Bone marrow (tissue), 2 donors: ENCODE measurements around the gene PRR12.
A peak's percentile ranks its signal among the peaks of the same experiment; 100 is the strongest.

ENCODE experiments used
- DNase-seq, 2 donors: peaks; one replicate each; lab custom pipeline; 2025; lab: John Stamatoyannopoulos, UW

The PRR12 gene, protein sequence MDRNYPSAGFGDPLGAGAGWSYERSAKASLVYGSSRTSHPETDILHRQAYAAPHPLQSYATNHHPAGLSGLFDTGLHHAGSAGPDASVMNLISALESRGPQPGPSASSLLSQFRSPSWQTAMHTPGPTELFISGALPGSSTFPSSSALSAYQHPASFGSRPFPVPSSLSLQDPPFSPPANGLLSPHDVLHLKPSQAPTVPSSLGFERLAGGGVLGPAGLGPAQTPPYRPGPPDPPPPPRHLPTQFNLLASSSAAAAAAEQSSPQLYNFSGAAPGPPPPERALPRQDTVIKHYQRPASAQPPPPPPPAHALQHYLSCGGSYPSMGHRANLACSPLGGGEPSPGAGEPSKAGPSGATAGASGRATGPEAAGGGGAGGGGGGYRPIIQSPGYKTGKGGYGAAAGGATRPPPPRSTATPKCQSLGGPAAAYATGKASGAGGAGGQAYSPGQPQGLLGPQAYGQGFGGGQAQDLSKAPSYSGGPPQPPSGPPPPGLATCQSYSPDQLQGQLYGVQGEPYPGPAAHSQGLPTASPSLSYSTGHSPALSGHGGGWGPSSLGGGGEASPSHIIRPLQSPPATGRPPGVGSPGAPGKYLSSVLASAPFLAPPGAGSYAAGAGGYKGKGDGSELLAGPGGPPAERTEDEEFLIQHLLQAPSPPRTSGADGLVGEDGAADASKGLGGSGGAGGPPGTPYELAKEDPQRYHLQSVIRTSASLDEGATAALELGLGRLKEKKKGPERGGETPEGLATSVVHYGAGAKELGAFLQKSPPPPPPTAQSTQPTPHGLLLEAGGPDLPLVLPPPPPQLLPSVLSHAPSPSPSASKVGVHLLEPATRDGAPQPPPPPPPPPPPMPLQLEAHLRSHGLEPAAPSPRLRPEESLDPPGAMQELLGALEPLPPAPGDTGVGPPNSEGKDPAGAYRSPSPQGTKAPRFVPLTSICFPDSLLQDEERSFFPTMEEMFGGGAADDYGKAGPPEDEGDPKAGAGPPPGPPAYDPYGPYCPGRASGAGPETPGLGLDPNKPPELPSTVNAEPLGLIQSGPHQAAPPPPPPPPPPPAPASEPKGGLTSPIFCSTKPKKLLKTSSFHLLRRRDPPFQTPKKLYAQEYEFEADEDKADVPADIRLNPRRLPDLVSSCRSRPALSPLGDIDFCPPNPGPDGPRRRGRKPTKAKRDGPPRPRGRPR (N-terminal part only)

DNA sequence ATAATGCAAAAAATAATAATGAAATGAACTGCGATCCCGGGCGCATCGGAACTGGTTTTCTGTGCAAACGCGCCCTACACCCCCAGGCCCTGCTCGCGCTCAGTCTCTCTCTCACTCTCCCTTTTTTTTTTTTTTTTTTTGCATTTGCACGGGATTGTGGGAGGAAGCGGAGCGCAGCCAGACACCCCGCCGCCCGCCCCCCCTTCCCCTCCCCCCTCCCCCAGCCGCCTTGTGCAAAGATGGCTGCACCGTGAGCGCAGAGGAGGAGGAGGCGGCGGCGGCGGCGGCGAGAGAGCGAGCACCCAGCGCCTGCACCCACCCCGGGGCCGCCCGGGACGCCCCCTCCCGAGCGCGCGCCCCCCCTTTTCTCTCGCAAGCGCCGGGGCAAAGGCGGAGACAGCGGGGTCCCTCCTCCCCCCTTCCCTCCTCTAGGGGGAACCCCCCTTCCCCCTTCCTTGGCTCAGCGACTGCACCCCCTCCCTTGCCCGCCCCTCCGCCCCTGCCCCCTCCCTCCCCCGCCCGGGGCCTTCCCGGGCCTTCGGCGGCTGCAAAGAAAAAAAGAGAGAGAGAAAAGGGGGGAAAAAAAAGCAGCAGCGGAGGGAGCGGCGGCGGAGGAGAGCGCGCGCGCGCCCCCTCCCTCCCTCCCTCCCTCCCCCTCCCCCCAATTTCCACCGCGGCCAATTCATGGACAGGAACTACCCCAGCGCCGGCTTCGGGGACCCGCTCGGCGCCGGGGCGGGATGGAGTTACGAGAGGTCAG is at the start of gene PRR12:
PRR12 (plus strand) TSS at position 212 of the 760 bp plus-strand sequence; CDS start at position 685, 473 bp downstream.
- peak; percentile 50 to 62 for DNase-seq

DNA sequence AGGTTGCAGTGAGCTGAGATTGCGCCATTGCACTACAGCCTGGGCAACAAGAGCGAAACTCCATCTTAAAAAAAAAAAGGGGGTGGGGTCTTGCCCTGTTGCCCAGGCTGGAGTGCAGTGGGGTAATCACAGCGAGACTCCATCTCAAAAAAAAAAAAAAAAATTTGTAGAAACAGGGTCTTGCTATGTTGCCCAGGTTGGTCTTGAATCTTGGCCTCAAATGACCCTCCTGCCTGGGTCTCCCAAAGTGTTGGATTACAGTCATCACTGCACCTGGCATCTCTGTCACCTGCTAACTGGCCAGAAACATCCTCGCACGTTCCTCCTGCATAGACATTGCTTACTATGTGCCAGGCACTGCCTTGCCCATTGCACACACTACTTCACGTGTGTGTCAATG is 49.1 kb upstream of the PRR12 start:
- no peak for DNase-seq

DNA sequence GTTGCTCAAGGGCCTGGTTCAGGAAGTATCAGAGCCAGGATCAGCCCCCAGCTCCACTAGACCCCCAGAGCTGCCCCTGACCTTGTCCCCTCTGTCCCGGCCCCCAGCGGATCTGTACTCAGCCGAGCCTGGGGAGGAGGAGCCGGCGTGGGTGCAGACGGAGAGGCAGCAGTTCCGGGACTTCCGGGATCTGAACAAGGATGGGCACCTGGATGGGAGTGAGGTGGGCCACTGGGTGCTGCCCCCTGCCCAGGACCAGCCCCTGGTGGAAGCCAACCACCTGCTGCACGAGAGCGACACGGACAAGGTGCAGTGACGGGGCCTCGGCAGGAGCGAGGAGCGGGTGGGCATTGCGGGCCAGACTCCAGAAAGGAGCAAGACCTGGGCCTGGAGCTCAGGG is 48.5 kb upstream of the PRR12 start:
- DNase-seq = no peak

DNA sequence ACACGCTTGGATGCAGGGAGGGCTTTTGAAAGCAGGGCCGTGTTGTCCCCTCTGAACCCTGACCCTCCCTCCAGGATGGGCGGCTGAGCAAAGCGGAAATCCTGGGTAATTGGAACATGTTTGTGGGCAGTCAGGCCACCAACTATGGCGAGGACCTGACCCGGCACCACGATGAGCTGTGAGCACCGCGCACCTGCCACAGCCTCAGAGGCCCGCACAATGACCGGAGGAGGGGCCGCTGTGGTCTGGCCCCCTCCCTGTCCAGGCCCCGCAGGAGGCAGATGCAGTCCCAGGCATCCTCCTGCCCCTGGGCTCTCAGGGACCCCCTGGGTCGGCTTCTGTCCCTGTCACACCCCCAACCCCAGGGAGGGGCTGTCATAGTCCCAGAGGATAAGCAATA is 48.0 kb upstream of the PRR12 start:
- no peak for DNase-seq

DNA sequence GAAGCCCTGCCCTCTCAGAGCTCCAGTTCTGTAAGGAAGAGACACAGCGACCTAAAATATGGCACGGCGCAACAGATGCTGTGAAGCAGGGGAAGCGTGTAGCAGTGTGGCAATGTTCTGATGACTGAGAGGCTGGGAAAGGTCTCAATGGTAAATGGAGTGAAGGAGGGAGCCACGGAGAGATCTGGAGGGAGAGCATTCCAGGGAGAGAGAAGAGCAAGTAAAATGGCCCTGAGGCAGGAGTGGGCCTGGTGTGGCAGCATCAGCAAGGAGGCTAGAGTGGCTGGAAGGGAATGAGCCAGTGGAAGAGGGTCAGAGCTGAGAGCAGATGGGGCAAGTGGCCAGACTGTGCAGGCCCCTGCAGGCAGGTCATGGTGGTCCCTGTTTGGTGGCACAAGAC is 46.8 kb upstream of the PRR12 start:
- no peak for DNase-seq

DNA sequence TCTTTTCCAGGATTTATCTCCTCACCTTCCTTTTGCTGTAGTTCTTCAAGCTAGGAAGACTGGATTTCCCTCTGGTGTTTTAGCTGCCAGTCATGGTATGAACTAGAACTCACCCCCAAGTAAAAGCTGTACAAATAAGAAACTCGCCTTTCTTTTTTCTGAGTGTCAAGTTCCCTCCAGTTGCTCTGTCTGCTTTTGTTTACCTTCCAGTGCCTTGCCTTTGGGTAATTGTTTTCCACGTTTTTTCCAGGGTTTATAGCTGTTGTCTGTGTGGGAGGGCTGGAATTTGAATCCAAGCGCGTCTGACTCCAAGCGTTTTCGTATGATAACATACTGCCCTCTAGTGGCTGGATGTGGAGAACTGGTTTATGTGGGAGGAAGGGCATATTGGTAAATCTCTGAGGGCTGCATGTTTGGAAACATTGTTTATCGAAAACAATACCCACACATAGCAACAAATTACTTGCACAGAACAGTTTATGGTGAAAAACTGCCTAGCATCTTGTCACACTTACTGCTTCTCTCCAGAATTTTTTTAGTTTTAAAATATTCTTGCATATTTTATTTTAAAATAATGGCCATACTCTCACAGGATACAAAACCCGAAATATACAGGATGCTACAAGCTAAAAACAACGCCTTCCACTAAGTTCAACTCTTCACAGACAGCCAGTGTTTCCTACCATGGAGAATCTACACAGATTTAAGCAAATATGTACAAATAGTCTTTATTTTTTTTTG is 44.0 kb upstream of the PRR12 start:
- peak; percentile 14 to 67 for DNase-seq

DNA sequence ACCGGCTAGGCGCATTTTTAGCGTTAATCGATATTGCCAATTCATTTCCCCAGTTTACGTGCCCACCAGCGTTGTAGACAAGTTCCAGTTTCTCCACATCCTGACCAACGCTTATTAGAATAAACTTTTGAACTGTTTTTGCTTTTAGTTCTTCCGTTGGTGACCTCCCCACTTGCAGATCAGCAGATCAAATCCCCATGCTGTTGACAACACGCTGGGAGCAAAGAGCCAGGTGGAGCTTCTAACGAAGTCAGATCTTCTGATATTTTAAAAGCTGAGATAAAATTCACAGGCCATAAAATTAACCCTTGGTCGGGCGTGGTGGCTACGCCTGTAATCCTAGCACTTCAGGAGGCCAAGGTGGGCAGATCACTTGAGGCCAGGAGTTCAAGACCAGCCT is 41.9 kb upstream of the PRR12 start:
- DNase-seq = no peak

DNA sequence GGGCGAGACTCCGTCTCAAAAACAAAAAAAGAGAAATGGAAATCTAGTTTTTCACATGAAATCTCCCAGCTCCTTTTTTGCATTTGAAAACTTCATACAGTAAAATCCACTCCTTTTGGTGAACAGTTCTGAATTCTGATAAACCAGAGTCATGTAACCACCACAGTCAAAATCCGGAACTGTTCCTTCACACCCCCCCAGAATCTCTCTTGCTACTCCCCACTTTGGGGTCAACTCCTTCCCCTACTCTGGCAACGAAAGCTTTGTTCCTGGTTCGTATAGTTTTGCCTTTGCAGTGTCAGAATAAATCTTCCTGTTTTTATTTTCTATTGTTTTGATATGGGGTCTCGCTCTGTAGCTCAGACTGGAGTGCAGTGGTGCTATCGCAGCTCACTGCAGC is 39.5 kb upstream of the PRR12 start:
- DNase-seq = no peak

DNA sequence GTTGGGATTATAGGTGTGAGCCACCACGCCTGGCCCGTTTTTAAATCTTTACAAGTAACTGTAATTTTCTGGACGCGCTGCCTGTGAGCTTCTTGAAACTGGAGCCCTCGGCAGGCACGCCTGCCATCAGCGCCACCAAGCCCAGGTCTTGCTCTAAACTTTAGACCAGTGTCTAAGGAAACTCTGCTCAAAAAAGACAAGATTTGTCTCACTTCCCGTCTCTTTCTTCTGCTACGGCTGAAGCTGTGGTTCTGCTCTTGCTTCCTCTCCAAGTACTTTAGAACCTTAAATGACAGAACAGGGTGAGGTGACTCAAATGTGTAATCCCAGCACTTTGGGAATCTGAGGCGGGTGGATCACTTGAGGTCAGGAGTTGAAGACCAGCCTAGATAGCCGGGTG is 38.2 kb upstream of the PRR12 start:
- no peak for DNase-seq

DNA sequence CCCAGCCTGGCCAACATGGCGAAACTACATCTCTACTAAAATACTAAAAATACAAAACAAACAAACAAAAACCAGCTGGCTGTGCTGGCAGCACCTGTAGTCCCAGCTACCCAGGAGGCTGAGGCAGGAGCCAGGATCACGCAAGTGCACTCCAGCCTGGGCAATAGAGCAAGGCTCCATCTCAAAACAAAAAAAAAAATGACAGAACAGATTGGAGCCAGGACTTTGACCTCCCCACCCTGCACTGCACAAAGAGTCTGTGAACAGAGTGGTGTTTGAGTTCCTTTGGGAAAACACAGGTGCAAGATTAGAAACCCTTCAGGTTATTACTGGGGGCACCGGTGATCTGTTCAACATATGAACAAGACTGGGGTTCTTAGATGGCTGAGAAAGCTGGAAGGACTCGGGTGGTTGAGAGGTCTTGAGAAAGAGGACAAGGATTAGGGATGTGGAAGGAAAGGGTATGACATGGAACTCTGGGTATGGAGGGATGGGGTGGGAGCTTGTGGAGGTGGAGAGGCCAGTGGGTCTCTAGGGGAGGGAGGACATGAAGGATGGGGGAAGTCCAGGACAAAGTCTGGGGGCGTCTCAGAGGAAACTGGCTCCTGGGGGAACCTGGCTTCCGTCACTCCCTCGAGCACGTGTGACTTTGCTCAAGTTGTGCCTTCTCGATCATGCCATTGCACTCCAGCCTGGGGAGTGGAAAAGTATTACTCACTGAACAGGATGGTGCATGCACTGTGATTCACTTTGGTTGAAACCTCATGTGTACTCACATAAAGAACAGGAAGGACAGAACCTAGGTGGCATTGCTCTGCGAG is 37.3 kb upstream of the PRR12 start:
- no peak for DNase-seq

DNA sequence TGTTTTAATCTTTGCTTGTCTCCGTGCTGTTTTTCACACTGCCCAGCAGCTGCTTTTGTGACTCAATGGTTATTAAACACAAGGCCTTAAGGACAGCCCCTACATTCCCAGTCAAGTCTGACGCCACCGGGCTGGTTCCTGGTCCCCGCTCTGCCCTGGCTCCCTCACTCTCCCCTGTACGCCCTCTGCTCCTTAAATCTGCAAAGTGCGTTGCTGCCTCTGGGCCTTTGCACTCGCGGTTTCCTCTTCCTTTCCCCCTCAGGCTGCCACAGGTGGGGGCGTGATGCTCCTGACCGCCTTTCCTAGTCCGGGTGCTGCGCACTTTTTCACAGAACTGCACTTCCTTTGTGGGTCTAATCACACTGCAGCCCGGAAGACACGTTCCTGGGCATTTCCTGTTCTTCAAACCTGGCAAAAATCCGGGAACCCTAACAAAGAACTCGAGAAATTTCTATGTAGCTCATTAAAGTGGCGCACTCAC is 36.2 kb upstream of the PRR12 start:
- no peak for DNase-seq

DNA sequence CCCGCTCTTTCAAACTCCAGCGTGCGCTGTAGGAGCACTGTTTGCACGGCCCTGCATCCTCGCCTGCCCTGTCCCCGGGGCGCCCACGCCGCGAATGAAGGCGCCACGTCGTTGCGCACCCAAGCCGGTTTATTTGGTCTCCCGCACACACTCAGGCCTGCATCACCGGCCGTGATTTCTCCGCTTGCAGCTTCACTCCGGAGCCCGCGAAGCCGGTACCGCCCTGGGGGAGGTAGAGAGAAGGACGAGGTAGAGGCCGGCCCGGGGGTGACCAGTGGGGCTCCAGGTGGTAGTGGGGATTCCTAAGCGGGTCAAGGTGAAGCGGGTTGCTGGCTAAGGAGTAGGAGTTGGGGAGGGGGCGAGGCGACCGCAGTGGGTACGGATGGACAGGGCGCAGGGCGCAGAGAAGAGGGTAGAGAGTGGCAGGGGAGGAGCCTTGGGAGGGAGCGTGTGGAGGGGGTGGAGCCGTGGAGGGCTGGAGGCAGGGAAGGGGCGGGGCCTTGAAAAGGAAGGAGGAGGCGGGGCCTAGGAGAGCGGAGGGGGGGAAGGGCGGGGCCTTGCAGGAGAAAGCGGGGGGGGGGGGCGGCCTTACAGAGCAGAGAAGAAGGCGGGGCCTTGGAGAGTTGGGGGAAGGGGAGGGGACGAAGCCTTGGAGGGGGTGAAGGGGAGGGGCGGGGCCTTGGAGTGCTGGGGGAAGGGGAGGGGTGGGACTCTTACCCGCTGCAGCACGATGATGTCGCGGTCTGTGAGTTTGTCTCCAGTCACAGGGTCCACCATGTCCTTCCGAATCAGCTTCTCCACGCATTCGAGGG is 35.2 kb upstream of the PRR12 start:
- DNase-seq = no peak

DNA sequence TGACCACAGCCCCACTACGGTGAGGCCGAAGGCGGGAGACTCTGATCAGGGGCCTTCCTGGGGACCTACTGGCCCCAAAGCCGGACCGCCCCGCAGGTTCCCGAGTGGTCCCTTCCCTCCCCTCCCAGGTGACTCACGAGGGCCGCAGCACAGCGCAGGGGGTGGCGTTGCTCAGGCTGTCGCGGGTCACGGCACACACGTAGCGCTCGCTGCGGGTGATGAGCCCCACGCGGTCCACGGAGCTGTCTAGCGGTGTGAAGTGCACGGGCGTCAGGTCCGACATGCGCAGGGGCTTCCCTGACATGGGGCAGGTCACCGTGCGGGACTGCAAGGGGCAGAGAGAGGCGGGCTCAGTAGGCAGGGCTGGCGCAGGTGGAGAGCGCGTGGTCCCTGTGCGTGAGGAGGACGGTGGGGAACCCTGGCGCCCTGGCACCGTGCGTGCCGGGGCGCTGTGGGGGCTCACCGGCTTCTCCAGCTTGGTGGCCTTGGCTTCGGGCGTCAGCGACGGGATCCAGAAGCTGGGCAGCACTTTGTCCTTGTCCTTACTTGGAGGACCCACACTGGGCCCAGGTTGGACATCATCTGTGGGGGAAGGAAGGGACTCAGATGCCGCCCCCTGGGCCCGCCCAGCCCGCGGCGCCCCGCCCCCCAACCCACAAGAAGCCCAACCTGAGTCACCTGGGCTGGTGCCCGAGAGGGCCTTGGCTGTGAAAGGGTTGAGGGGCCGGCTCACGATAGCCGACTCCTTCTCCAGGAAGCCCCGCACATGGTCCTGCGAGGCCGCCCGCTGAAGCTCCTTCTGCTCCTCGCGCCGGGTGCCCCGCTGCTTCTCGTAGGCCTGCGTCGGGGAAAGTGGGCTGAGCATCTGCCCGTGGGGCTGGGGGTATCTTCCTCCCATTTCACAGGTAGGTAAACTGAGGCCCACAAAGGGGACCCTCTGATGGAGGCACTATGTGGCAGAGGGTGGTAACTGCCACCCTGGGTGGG is 34.3 kb upstream of the PRR12 start:
- DNase-seq = no peak

DNA sequence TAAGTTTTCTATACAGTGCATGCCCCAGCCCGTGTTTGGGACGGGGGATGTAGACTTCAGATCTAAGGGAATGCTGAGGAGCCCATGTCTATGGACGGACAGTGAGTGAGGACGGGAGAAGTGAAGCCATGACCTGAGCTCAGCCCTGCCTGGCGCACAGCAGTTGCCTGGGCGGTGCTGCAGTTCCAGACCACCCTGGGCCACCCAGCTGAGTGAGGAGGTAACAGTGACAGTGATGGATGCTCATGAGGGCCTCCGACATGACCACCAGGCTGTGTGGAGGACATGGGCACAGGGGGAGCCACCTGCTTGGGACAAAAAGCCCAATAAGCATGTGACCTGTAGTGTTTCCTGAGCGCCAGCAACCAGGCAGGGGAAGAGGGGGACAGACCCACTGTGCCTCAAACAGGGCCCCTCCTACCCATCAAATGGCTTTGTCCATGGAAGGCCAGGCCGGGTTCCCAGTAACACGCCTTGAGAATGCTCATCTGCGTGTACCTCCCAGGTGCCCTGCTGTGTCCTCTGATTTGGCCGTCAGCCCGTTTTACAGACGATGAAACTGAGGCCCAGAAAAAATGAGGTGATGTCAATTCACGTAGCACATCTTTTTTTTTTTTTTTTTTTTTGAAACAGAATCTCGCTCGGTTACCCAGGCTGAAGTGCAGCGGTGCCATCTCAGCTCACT is 33.2 kb upstream of the PRR12 start:
- DNase-seq = no peak

DNA sequence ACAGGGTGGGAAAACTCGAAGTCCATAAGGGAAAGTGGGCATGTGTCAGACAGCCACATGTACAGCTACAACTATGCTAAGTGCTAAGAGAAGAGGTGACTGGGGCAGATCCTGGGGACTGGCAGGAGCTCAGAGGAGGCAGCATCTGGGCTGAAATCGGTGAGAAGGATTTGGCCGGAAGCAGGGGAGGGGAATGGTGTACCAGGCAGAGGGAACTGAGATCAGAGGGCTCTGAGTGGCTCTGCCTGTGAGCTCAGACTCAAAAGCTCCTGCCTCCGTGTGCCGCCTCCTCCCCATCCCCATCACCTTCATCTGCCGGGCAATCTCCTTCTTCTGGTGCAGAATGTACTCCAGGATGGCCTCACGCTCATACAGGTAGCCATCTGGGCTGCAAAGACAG is 32.4 kb upstream of the PRR12 start:
- no peak for DNase-seq

DNA sequence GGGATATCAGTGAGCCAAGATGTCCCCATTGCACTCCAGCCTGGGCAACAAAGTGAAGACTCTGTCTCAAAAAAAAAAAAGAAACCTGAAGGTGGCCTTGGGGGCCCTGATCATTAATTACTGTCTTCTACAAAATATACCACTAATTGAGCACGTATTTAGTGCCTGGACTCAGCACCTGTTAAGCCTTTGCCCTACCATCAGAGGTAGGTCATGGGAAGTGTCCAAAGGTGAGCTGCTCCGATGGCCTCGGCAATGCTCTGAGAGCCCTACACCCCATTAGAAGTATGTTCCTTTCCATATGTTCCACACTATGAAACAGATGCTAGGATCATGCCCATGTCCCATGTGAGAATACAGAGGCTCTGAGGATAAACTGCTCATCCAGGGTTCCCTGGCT is 31.5 kb upstream of the PRR12 start:
- DNase-seq = no peak

DNA sequence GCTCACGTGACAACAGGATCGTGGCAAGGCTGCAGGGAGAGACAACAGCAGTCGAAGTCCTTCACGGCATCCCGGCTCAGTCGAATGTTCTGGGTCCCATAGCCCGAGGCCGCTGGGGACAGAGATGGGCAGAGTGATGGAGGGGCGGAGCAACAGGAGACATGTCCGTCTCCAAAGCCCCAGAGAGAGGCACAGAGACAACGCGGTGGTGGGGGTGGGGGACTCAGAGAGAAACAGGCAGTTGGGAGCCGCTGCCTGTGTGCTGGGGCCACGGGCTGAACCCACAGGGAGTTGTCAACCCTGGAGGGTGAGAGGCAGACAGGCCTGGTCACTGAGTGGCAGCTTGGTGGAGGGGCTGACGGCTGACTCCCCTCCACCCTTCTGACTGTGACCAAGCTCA is 31.1 kb upstream of the PRR12 start:
- no peak for DNase-seq
